Loucy (cell line): Measurements from ENCODE around the gene PEAK1.

Source experiments
- H2AFZ ChIP-seq: fragments of 200-600 bp; sonication (generic); 2 replicates; pipeline ENCODE4 v1.6.0; 2016; ENCODE audit warnings: antibody characterized with exemption, mild to moderate bottlenecking, low read length, moderate library complexity
- H3F3A ChIP-seq: fragments of 200-600 bp; 2 replicates; pipeline ENCODE4 v1.6.0; 2016; ENCODE audit warnings: antibody characterized with exemption, low read depth, mild to moderate bottlenecking
- H3K27me3 ChIP-seq: fragments of 200-600 bp; sonication (generic); 2 replicates; pipeline ENCODE4 v1.6.1; 2014; ENCODE audit warnings: low read length, mild to moderate bottlenecking; ENCODE audit not compliant: insufficient read depth, poor library complexity, severe bottlenecking
- H3K36me3 ChIP-seq: fragments of 200-600 bp; sonication (generic); 2 replicates; pipeline ENCODE4 v1.6.1; 2016; ENCODE audit warnings: low read length; ENCODE audit not compliant: insufficient read depth
- H3K4me1 ChIP-seq: fragments of 200-600 bp; sonication (generic); 2 replicates; pipeline ENCODE4 v1.5.1; 2014; ENCODE audit warnings: low read length, mild to moderate bottlenecking; ENCODE audit not compliant: insufficient read depth, poor library complexity, severe bottlenecking
- H3K4me2 ChIP-seq: fragments of 200-600 bp; sonication (generic); 2 replicates; pipeline ENCODE4 v1.6.0; 2014; ENCODE audit warnings: antibody characterized with exemption, low read length, low read depth, mild to moderate bottlenecking; ENCODE audit not compliant: poor library complexity, severe bottlenecking
- H3K4me3 ChIP-seq: fragments of 200-600 bp; sonication (generic); 2 replicates; pipeline ENCODE4 v1.5.1; 2014; ENCODE audit warnings: low read length, mild to moderate bottlenecking, mixed read lengths; ENCODE audit not compliant: poor library complexity, severe bottlenecking
- H3K79me2 ChIP-seq: fragments of 200-600 bp; sonication (generic); 2 replicates; pipeline ENCODE4 v1.6.1; 2014; ENCODE audit warnings: low read length; ENCODE audit not compliant: insufficient read depth
- H3K9ac ChIP-seq: fragments of 200-600 bp; sonication (generic); 2 replicates; pipeline ENCODE4 v1.6.0; 2014; ENCODE audit warnings: mild to moderate bottlenecking, low read depth, low read length, moderate library complexity; ENCODE audit not compliant: poor library complexity, severe bottlenecking
- H3K9me2 ChIP-seq: fragments of 200-600 bp; sonication (generic); replicated peaks from 2 replicates; pipeline ENCODE4 v1.6.1; 2016; ENCODE audit warnings: low read depth, low read length, mixed read lengths
- H3K9me3 ChIP-seq: fragments of 200-600 bp; sonication (generic); 2 replicates; pipeline ENCODE4 v1.6.1; 2014; ENCODE audit warnings: mild to moderate bottlenecking, antibody characterized with exemption, low read length, low read depth; ENCODE audit not compliant: insufficient read depth
- H4K20me1 ChIP-seq: fragments of 200-600 bp; sonication (generic); 2 replicates; pipeline ENCODE4 v1.6.0; 2014; ENCODE audit warnings: antibody characterized with exemption, low read length, mild to moderate bottlenecking; ENCODE audit not compliant: insufficient read depth, poor library complexity, severe bottlenecking
- EZH2phosphoT487 ChIP-seq: fragments of 200-600 bp; IDR thresholded peaks from 2 replicates; pipeline ENCODE4 v1.6.1; 2018; ENCODE audit warnings: antibody characterized with exemption, mild to moderate bottlenecking, moderate library complexity, borderline replicate concordance
- TF ChIP-seq, protein P1 (sequence below): fragments of 200-600 bp; sonication (generic); conservative IDR thresholded peaks from 2 replicates; pipeline ENCODE4 v1.5.1; 2014; ENCODE audit warnings: mild to moderate bottlenecking, antibody characterized with exemption, low read length

The PEAK1 gene

DNA sequence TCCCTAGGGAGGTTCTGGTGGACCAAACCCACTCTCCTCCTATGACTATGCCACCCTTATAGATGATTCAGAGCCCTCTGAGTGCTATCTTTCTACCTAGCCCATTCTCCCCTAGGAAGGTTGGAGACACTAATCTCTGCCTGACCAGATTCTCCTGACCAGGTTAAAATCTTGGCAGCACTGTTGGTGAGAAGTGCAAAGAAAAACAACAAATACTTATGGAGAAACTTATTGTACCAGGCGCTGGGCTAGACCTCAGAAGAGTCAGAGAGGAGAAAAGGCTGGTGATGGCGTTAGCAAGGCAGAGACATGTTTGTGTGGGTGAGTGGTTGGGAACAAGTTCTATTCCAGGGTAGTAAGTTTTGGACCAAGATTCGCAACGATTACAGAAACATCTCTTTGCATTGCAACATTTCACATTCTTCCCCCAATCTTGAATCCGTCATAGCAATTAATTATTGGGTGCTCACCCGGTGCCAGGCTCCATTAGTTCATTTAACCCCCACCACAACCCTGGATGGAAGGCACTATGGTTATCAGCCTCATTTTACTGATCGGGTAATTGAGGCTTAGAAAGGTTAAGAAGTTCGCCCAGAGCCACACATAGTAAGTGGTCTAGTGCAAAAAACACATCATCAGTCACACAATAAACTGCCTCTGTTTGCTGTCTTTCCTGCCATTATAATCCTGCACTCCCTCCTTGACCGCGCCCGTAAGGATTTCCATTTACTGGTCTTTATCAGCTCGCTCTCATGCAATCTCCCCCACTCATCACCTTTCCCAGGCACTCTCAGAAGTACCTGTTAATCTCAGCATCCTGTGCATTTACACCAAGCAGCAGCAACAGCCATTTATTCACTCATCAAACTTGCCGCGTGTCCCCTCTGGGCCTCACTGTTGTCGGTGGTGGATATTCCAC is 348.3 kb downstream of the PEAK1 start:
- H3K9ac ChIP-seq, result no peak overlapping the region

DNA sequence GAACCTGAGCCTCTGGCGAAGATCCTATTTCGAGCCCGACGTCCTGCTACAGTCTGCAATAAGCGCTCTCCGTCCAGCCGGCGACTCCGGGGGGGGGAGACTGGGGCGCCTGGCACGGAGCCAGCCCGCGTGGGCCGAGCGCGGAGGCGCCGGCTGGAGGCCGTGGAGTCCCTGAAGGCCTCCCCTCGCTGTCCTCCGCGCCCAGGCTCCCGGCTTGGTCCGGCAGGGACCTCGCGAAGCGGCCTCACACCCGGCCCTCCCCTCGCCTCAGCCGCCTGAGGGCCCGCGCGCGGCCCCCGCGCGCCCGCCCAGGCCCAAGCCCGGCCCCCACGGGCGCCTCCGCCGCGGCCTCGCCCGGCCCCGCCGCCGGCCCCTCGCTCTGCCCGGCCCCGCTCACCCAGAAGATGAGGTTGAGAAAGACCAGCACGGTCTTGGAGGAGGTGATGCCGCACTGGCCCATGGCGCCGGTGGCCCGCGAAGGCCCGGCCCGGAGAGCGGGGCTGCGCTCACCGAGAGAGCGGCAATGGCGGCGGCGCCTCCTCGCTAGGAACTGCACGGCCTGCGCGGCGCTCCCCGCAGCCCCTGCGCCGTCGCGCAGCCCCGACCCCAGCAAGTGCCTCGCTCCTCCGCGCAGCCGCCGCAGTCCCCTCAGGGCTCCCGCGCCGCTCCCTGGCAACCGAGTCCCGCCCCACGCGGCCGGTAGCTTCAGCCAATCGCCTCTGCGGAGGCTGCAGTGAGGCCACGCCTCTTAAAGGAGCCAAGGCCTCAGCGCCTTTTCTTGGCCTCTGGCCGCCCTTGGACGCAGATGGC is 349.2 kb downstream of the PEAK1 start, which contains the start of gene TSPAN3:
TSPAN3 (minus strand) TSS at position 615 of the 810 bp plus-strand sequence; CDS start at position 460, 155 bp downstream.
- H3K36me3 ChIP-seq, result no peaks in the 10 kb centered on the region

More for the DNA sequence above, 348.3 kb downstream of the PEAK1 start:
- Histone ChIP-seq H3K4me2 (peak overlapping the region; percentile 55), H3K9me3 (no peaks in the 10 kb centered on the region), H3K9me2 (no peaks in the 10 kb centered on the region), H3K79me2 (peaks cover 40% of the 10 kb centered on the region), H2AFZ (peak overlapping the region; percentile 86), H3F3A (no peaks in the 10 kb centered on the region), H3K27me3 (no peaks in the 10 kb centered on the region), H3K4me1 (peaks cover 35% of the 10 kb centered on the region), H3K4me3 (no peak overlapping the region), H3K36me3 (no peaks in the 10 kb centered on the region), H4K20me1 (peaks cover 38% of the 10 kb centered on the region)
- TF ChIP-seq, protein P1, sequence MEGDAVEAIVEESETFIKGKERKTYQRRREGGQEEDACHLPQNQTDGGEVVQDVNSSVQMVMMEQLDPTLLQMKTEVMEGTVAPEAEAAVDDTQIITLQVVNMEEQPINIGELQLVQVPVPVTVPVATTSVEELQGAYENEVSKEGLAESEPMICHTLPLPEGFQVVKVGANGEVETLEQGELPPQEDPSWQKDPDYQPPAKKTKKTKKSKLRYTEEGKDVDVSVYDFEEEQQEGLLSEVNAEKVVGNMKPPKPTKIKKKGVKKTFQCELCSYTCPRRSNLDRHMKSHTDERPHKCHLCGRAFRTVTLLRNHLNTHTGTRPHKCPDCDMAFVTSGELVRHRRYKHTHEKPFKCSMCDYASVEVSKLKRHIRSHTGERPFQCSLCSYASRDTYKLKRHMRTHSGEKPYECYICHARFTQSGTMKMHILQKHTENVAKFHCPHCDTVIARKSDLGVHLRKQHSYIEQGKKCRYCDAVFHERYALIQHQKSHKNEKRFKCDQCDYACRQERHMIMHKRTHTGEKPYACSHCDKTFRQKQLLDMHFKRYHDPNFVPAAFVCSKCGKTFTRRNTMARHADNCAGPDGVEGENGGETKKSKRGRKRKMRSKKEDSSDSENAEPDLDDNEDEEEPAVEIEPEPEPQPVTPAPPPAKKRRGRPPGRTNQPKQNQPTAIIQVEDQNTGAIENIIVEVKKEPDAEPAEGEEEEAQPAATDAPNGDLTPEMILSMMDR, result no peak
- TF ChIP-seq EZH2phosphoT487, result no peak

DNA sequence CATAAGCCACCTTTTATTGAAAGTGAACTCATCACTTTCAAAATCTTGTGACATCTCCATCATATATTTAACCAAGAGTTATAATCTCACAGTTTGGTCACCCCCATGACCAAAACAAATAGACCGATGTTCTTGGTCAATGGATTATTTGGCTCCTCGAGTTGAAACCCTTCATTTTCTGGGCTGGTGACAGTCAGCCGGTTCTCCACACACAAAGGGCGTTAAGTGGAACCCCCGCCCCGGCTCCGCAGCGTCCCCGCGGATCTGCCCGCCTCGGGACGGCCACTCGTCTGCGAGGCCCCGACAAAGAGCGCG is 349.8 kb downstream of the PEAK1 start:
- Histone ChIP-seq H3K9me2 (no peaks in the 10 kb centered on the region), H3K4me1 (peaks cover 36% of the 10 kb centered on the region), H3K4me3 (peak overlapping the region; percentile 80)

More for the DNA sequence above, 349.2 kb downstream of the PEAK1 start, which contains the start of gene TSPAN3:
- Histone ChIP-seq H3K27me3 (no peaks in the 10 kb centered on the region), H3K9me3 (no peaks in the 10 kb centered on the region), H3K4me3 (peak within 1 kb of the TSS; percentile 80), H3K4me2 (peak within 1 kb of the TSS; percentile 85), H4K20me1 (peaks cover 45% of the 10 kb centered on the region), H3K9ac (peak within 1 kb of the TSS; percentile 82), H3K79me2 (peaks cover 49% of the 10 kb centered on the region), H3F3A (no peaks in the 10 kb centered on the region), H3K9me2 (no peaks in the 10 kb centered on the region), H2AFZ (peak within 1 kb of the TSS; percentile 86), H3K4me1 (peaks cover 36% of the 10 kb centered on the region)
- TF ChIP-seq, protein P1, result no peak
- TF ChIP-seq EZH2phosphoT487, result no peak

More for the DNA sequence above, 349.8 kb downstream of the PEAK1 start:
- Histone ChIP-seq H3K36me3 (no peaks in the 10 kb centered on the region), H3K9me3 (no peaks in the 10 kb centered on the region), H4K20me1 (peaks cover 48% of the 10 kb centered on the region), H3K79me2 (peaks cover 55% of the 10 kb centered on the region), H3K27me3 (no peaks in the 10 kb centered on the region), H3F3A (no peaks in the 10 kb centered on the region), H2AFZ (no peak overlapping the region), H3K9ac (peak overlapping the region; percentile 82), H3K4me2 (peak overlapping the region; percentile 85)
- no peak for TF ChIP-seq EZH2phosphoT487
- TF ChIP-seq, protein P1, result no peak
